ENCODE results near the gene ING5.

The ING5 gene

DNA sequence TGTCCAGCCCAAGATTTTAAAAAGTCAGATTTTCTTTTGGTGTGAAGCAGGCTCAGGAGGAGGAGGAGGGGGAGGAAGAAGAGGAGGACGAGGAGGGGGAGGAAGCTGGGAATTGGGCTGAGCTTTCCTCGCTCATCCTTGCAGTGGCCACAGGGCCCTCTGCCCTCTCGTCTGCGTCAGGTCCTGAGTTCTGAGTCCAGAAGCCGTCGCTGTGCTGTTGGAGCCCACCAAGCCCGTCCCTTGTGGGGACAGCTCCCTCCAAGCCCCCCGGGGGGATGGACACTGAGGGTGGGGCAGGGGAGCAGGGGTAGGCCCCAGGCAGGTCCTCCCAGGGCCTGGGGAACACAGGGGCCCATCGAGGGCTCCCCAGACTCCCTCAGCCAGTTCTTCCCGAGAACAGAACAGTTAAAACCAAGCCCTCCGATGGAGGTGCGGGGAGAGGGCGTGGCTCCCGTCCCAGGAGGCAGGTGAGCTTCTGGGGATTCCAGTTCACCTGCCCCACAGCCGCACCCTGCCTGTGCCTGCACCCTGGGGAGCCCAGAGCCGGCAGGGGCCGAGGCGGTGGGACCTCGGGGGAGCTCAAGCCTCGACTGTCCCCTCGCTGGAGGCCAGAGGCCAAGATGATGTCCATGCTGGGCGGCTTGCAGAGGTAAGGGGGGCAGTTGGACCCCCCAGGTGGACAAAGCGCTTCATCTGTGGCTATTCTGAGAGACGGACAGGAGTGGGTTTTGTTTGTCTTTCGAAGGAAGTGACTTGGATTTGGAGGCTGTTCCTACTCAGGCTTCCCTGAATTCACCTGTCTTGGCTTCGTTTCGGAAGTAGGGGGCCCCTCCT is 74.7 kb downstream of the ING5 start, which contains the start of gene GAL3ST2:
Gene GAL3ST2 (plus strand): TSS at position 487 of the 834 bp plus-strand sequence. CDS start 134 bp downstream, at position 621.
- DNase-seq (ENCODE audit: low read depth) = no peak

DNA sequence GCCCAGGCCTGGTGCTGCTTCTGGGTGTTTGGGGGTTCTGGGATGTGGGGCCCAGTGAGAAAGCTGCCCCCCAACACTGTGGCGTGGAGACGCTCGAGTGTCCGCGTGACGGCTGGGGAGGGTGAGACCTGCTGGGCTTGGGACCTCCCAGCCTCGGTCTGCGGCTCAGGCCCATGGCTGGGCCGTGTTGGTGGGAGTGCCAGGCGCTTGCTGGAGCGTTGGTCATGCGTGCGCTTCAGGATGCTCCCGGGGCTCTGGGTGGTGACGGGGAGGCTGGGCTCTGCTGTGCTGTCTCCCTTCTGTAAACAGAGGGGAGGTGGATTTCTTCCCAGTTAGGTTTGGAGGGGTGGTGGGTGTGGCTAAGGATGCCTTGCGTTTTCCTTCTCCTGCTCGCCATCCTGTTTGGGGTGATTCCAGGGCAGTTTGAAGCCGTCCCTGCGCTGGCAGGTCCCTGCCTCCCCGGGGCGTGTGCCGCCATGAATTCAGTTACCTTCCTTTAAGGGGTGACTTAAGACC is 75.4 kb downstream of the ING5 start:
- DNase-seq (ENCODE audit: low read depth) = no peak

DNA sequence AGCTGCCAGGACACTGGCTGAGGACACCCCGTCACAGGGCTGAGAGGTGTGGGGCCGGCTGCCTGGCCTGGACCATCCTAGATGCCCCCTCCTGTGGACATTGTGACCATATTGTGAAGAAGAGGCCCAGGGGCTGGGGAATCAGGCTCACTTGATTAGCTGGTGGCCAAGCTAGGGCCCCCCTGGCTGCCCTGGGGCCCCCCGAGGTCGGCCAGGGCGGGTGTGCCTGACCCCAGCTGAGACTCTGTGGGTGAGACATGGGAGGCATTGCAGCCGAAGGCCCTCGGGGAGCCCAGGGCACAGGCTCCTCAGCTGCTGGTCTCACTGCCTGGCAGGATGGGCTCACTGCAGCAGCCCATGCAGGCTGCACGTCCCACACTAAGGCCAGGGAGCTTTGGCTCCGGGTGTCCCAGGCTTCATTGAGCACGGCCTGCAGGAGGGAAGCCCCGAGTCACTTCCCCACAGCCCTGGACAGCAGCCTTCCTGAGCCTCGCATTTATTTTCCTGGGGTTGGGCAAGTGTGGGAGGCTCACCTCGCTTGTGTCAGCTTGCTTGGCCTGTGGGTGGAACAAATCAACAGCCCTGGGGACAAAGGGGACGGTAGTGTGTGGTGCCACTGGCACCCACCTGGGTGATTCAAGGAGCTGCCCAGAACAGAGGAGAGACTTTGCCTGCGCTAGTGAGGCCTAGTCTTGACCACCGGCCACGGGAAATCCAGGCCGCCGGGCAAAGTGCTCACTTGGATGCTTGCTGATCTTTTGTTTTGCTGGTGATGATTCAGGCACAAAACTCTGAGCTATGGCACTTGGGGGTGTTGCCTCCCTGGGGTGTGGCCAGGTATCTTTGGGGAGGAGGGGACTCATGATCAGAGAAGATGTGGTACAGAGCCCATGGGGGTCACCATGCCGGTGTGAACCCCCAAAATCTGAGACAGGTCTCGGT is 76.1 kb downstream of the ING5 start:
- no peak for DNase-seq (ENCODE audit: low read depth)
